Panc1 (cell line): ENCODE results near the gene SIK3. TPM values are rescaled to one million over a fixed set of nuclear protein-coding genes. Genes with fewer than 3 reads are reported as not detected.

ENCODE experiments used
- ATAC-seq: fragments of 200-7000 bp; cut with Tn5 transposase; 2 replicates; pipeline ENCODE4 v1.9.1; 2020; ENCODE audit warnings: mild to moderate bottlenecking, moderate library complexity
- BruUV-seq: library from RNA; stranded (reverse); fragments of 400-500 nt; replicated peaks from 2 replicates; lab custom pipeline; 2021; lab: Mats Ljungman, UMichigan
- CTCF ChIA-PET: fragments of 300-600 bp; sonication (Branson Sonifier 250); formaldehyde crosslinking; loops from one replicate; lab custom pipeline; 2022; ENCODE audit warnings: antibody characterized with exemption; lab: Charles Lee
- POLR2A ChIA-PET: fragments of 300-600 bp; sonication (Branson Sonifier 250); formaldehyde crosslinking; loops from one replicate; lab custom pipeline; 2022; ENCODE audit warnings: antibody characterized with exemption; lab: Charles Lee
- DNase-seq: peaks from one replicate; pipeline ENCODE4 v3.0.0-alpha.2; 2010; ENCODE audit warnings: low read depth, low spot score
- H3K27ac ChIP-seq: 2 replicates; pipeline ENCODE4 v1.5.1; 2011; ENCODE audit warnings: mild to moderate bottlenecking, low read length, inconsistent platforms
- H3K27me3 ChIP-seq: fragments of 200-500 bp; sonication (Bioruptor generic); 2 replicates; pipeline ENCODE4 v1.6.0; 2014; ENCODE audit warnings: low read length, inconsistent platforms; ENCODE audit not compliant: control insufficient read depth, insufficient read depth
- H3K36me3 ChIP-seq: fragments of 200-500 bp; sonication (Bioruptor generic); 2 replicates; pipeline ENCODE4 v1.5.1; 2014; ENCODE audit warnings: inconsistent platforms, mild to moderate bottlenecking, low read length, moderate library complexity; ENCODE audit not compliant: control insufficient read depth, insufficient read depth
- H3K4me1 ChIP-seq: 2 replicates; pipeline ENCODE4 v1.5.1; 2011; ENCODE audit warnings: inconsistent platforms, mild to moderate bottlenecking, low read length, moderate library complexity; ENCODE audit not compliant: control insufficient read depth, insufficient read depth
- H3K4me3 ChIP-seq, 2 experiments: 2 replicates each; pipeline ENCODE4 v1.5.1; 2011 to 2012; ENCODE audit warnings: low read depth in 2 of 2, low read length in 2 of 2, mild to moderate bottlenecking in 2 of 2, inconsistent platforms in 1 of 2, moderate library complexity in 1 of 2
- H3K9me3 ChIP-seq: fragments of 200-500 bp; sonication (Bioruptor generic); 2 replicates; pipeline ENCODE4 v1.5.1; 2014; ENCODE audit warnings: low read depth, mild to moderate bottlenecking, inconsistent platforms, low read length, moderate library complexity; ENCODE audit not compliant: control insufficient read depth, insufficient read depth
- CTCF ChIP-seq: fragments of 450-650 bp; IDR thresholded peaks from 2 replicates; pipeline ENCODE4 v1.5.1; 2017; ENCODE audit warnings: mild to moderate bottlenecking
- POLR2AphosphoS5 ChIP-seq: IDR thresholded peaks from 2 replicates; pipeline ENCODE4 v1.6.1; 2012; ENCODE audit warnings: mild to moderate bottlenecking, low read depth, low read length, moderate library complexity
- SIN3A ChIP-seq: IDR thresholded peaks from 2 replicates; pipeline ENCODE4 v1.6.1; 2012; ENCODE audit warnings: low read depth, mild to moderate bottlenecking, low read length, moderate library complexity, borderline replicate concordance; ENCODE audit not compliant: insufficient read depth
- TCF7L2 ChIP-seq: IDR thresholded peaks from 2 replicates; pipeline ENCODE4 v1.6.1; 2011; ENCODE audit warnings: mild to moderate bottlenecking, low read depth, low read length, inconsistent platforms
- in situ Hi-C: cut with HindIII; loops from 2 replicates; pipeline ENCODE4 v1.10.0; 2016; ENCODE audit warnings: low sequenced_read_pairs, low pct_unique_long_range_greater_than_20kb
- intact Hi-C: fragments of 100-400 bp; cut with micrococcal nuclease; formaldehyde crosslinking; loops from one replicate; pipeline ENCODE4 v1.10.0; 2022; ENCODE audit not compliant: unreplicated experiment
- total RNA-seq: library from RNA; stranded (reverse); gene quantifications from one replicate; pipeline ENCODE4 v1.2.1, GENCODE V29; 2021; ENCODE audit not compliant: unreplicated experiment
- TF ChIP-seq, protein P1 (sequence below), 2 experiments: IDR thresholded peaks; 2 replicates each; pipeline ENCODE4 v1.6.1; 2011 to 2012; ENCODE audit warnings: low read depth in 2 of 2, control low read depth in 1 of 2, low read length in 1 of 2, mild to moderate bottlenecking in 1 of 2, moderate library complexity in 1 of 2; ENCODE audit not compliant: insufficient read depth in 1 of 2

SIK3 gene
- total RNA-seq, 1 experiment from 2014 or later = 39.7 TPM

DNA sequence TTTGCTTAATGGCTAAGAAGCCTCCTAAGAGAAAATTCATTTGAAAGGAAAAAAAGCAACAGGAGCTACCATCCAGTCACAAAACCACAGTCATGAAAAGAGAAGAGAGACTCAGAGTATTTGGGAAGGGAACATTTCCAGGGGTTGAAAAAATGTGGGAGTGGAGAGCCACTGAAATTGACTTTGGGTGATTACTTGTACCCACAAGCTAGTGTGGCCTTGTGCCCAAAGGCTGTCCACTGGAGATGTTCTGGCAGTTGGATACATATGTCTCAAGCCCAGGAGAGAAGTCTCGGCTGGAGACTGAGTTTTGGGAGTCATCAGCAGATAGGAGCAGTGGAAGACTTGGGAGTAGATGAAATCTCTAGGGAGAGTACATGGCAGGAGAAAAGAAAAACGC is 303.4 kb downstream of the SIK3 start:
- H3K4me1 ChIP-seq = no peaks in the 10 kb centered on the region
- no peak overlapping the region for H3K27ac ChIP-seq
- BruUV-seq = no TSS peak
- no peaks in the 10 kb centered on the region; the same call in 1 of the 2 replicates for H3K27me3 ChIP-seq
- no peak for DNase-seq
- intact Hi-C loops = loop anchor here (5.0 kb wide), 1 partner anchor 42 kb away; the partner anchor contains the start of gene APOA1
- TF ChIP-seq CTCF = no peak
- TF ChIP-seq SIN3A = no peak
- TF ChIP-seq, protein P1, sequence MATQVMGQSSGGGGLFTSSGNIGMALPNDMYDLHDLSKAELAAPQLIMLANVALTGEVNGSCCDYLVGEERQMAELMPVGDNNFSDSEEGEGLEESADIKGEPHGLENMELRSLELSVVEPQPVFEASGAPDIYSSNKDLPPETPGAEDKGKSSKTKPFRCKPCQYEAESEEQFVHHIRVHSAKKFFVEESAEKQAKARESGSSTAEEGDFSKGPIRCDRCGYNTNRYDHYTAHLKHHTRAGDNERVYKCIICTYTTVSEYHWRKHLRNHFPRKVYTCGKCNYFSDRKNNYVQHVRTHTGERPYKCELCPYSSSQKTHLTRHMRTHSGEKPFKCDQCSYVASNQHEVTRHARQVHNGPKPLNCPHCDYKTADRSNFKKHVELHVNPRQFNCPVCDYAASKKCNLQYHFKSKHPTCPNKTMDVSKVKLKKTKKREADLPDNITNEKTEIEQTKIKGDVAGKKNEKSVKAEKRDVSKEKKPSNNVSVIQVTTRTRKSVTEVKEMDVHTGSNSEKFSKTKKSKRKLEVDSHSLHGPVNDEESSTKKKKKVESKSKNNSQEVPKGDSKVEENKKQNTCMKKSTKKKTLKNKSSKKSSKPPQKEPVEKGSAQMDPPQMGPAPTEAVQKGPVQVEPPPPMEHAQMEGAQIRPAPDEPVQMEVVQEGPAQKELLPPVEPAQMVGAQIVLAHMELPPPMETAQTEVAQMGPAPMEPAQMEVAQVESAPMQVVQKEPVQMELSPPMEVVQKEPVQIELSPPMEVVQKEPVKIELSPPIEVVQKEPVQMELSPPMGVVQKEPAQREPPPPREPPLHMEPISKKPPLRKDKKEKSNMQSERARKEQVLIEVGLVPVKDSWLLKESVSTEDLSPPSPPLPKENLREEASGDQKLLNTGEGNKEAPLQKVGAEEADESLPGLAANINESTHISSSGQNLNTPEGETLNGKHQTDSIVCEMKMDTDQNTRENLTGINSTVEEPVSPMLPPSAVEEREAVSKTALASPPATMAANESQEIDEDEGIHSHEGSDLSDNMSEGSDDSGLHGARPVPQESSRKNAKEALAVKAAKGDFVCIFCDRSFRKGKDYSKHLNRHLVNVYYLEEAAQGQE (IDR thresholded peaks at IDR 0.05; ENCODE audit: insufficient read depth in 1 of 2, low read depth in 2 of 2, low read length in 1 of 2) = no peak
- TF ChIP-seq POLR2AphosphoS5 = no peak
- no peak for TF ChIP-seq TCF7L2
- ChIA-PET CTCF (no interaction called here), POLR2A (no interaction called here)
- H3K9me3 ChIP-seq = no peaks in the 10 kb centered on the region
- ATAC-seq = no peak
- no peaks in the 10 kb centered on the region for H3K36me3 ChIP-seq
- in situ Hi-C loops = no loop called here
- no peak overlapping the region for H3K4me3 ChIP-seq

DNA sequence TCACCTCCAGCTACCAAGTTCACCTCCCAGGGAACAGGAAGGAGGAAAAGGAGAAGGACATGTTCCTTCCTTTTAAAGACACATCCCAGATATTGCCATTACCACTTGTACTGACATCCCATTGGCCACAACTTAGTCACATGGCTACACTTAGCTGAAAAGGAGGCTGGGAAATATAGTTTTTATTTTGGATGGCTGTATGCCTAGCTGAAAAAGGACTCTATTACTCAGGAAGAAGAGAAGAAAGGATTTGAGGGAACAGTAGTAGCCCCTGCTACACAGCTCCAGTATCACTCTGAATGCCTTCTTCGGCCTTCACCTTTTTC is 304.5 kb downstream of the SIK3 start:
- no peaks in the 10 kb centered on the region; the same call in 1 of the 2 replicates for H3K27me3 ChIP-seq
- ATAC-seq (no peak), DNase-seq (no peak)
- no peaks in the 10 kb centered on the region for H3K9me3 ChIP-seq
- intact Hi-C loops (loop anchor here (5.0 kb wide), 1 partner anchor 44 kb away; the partner anchor contains the start of gene APOA1), in situ Hi-C loops (no loop called here)
- H3K4me1 ChIP-seq = peaks cover 1% of the 10 kb centered on the region; the same call in 1 of the 2 replicates
- H3K27ac ChIP-seq = no peak overlapping the region
- POLR2A ChIA-PET = no interaction called here
- BruUV-seq = no TSS peak
- no peak overlapping the region for H3K4me3 ChIP-seq
- H3K36me3 ChIP-seq = no peaks in the 10 kb centered on the region
- CTCF ChIA-PET = no interaction called here
- TF ChIP-seq SIN3A = no peak
- TF ChIP-seq, protein P1 (IDR thresholded peaks at IDR 0.05; ENCODE audit: insufficient read depth in 1 of 2, low read depth in 2 of 2, low read length in 1 of 2) = no peak
- no peak for TF ChIP-seq POLR2AphosphoS5

Other genes starting within 250 kb of the SIK3 start
- gene PAFAH1B2, start 45.9 kb upstream of the SIK3 start, total RNA-seq = 179 TPM
- gene SIDT2, start 80.3 kb upstream of the SIK3 start, total RNA-seq = 47.6 TPM
- 6.4 TPM for gene TAGLN, start 100.9 kb upstream of the SIK3 start, total RNA-seq
- gene PCSK7, start 133.6 kb upstream of the SIK3 start, total RNA-seq = 60.6 TPM
- gene RNF214, start 134.2 kb upstream of the SIK3 start, total RNA-seq = 39.7 TPM
- gene BACE1-AS, start 192.9 kb upstream of the SIK3 start, total RNA-seq = 10.8 TPM
- gene BACE1, start 217.8 kb upstream of the SIK3 start, total RNA-seq = 4.9 TPM
- 75.4 TPM for gene CEP164, start 229.4 kb upstream of the SIK3 start, total RNA-seq